NT2/D1 (cell line): ENCODE measurements around the gene LRRC8B.

ENCODE experiments used
- SUZ12 ChIP-seq: IDR thresholded peaks from 2 replicates; pipeline ENCODE4 v1.6.1; 2011; ENCODE audit not compliant: insufficient read length, insufficient read depth; ENCODE audit errors: extremely low read depth
- ZNF274 ChIP-seq: IDR thresholded peaks from 2 replicates; pipeline ENCODE4 v1.6.1; 2011; ENCODE audit warnings: mild to moderate bottlenecking, low read depth, low read length

- no peak for TF ChIP-seq SUZ12
- TF ChIP-seq ZNF274, result no peak
Measured at GRCh38 chr1:89574621-89575020, 50.0 kb downstream of the LRRC8B start.
